LHCN-M2 (cell line): ENCODE results near the gene S1PR2. TPM values are rescaled to one million over a fixed set of nuclear protein-coding genes. Genes with fewer than 3 reads are reported as not detected.
"Not testable (repeated sequence)": the region's sequence is repeated elsewhere in the genome, so short reads cannot be mapped to it uniquely, and the experiment has no call there.

Source experiments
- DNase-seq: peaks from one replicate; pipeline ENCODE4 v3.0.0-alpha.2; 2012; ENCODE audit warnings: low read depth
- total RNA-seq: library from RNA; depleted of rRNA; stranded (reverse); fragments of >200 nt; gene quantifications from 2 replicates; pipeline ENCODE4 v1.2.3, GENCODE V29; 2014

S1PR2 gene
- total RNA-seq, 1 experiment from 2014 or later: 1.8 TPM

DNA sequence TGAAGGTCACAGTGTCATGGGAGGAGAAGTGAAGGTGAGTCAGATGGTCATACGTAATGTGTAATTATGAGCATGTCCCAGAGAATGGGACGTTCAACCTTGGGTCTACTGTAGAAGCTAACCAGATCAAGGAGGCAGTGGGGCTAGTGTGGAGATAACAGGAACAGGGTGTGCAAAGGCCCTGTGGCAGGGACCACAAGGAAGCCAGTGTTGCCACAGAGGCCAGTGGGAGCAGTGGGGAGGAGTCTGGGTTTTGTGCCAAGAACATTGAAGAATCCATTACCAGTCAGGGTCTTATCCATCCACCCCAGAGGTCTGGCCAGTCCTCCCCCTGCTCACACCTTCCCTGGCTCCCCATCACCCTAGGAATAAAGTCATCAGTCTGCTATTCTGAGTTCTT lies 24.2 kb upstream of the S1PR2 start:
- no peak for DNase-seq

DNA sequence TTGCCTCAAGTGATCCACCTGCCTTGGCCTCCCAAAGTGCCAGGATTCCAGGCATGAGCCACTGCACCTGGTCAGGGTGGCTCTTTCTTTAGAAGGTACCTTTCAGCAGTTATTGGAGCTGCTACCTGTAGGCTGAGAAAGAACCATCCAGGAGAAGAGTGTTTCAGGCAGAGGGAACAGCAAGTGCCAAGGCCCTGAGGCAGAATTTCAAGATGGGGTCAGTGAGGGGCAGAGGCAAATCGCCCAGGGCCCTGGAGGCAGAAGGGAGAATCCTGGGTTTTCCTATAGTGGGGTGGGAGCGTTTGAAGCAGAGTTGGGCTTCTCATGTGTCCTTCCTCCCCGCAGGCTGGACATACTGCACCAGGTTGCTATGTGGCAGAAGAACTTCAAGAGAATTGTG lies 23.1 kb upstream of the S1PR2 start:
- no peak for DNase-seq

DNA sequence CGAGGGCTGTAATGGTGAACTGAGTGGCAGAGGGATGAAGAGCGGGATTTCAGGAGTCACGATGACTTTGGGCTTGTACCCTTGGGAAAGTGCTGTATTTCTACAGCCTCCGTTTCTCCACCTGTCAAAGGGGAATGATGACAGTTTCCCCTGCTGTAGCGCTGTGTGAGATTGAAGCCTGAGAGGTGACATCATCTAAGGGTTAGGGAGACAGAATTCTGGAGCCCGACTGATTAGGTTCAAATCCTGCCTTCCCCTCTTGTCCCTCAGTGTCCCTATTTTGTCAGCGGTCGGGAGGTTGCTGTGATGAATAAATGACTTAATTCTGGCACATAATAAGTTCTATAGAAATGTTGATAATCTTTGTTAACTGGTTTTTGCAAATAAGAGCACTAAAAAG lies 21.6 kb upstream of the S1PR2 start:
- DNase-seq: no peak

DNA sequence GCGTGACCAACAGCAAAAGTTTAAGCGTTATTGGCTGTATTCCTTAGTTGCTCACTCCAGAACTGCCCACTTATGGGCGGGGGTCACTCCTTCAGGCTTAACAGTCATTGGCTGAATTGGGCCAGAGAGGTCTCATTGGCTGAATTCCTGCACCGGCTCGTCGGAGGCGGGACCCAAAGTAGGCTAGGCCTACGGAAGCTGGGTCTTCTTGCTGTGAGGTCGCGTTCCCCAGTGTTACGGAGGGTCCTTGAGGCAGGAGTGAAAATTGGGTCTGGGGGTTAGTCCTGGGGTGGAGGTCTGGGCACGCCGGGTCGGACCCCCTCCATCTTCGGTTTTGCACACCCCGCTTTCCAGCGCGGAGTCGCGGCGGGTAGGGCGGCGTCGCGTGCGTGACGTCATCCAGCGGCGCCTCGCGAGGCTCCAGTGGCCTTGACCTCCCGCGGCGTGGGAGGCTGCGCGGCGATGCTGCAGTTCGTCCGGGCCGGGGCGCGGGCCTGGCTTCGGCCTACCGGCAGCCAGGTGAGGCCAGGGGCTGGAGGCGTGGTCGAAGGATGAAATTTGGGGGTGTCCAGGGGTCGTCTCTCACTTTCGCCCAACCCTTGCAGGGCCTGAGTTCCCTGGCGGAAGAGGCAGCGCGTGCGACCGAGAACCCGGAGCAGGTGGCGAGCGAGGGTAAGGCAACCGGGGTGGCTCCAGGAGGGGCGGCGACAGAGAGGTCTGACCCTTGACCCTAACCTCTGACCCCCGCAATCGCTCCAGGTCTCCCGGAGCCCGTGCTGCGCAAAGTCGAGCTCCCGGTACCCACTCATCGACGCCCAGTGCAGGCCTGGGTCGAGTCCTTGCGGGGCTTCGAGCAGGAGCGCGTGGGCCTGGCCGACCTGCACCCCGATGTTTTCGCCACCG lies 20.9 kb upstream of the S1PR2 start, which contains the start of gene MRPL4:
Gene MRPL4, plus strand, starts transcription at position 423 of the 903 bp plus-strand sequence. Its CDS starts 40 bp downstream, at position 463.
- DNase-seq: peak; percentile 99

DNA sequence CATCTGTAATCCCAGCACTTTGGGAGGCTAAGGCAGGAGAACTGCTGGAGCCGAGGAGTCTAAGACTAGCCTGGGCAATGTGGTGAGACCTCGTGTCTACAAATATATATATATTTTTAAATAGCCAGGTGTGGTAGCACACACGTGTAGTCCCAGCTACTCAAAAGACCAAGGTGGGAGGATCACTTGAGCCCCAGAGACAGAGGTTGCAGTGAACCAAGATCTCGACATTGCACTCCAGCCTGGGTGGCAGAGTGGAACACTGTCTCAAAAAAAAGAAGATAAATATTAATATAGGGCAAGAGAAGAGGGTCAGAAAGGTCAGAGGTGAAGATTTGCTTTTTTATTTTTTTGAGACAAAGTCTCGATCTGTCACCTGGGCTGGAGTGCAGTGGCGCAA lies 15.4 kb upstream of the S1PR2 start:
- DNase-seq: no peak

DNA sequence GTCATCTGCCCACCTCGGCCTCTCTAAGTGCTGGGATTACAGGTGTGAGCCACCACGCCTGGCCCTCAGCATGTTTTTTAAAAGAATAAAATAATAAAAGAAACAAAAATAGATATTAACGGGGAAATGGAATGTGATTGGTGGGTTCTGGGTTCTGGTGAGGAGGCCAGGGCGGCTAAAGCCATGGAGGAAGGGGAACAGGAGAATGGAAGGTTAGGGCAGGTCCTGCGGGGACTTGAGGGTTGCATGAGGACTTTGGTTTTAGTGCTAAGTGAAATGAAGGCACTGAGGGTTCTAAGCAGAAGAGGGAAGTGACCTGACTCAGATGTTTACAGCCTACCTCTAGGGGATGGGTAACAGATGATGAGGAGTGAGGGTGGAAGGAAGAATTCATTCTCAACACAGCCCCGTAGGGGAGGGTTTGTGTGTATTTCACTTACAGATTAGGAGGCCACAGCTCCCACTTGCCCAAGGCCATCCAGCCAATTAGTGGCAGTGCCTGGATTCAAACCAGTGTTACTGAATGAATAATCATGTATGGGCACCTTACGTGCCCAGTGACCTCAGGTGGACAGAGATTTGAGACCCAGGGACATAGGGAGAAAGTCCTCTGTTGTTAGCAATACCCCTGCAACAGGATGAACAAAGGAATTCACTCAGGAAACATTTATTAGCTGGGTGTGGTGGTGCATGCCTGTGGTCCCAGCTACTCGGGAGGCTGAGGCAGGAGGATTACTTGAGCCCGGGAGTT lies 14.2 kb upstream of the S1PR2 start:
- no peak for DNase-seq

DNA sequence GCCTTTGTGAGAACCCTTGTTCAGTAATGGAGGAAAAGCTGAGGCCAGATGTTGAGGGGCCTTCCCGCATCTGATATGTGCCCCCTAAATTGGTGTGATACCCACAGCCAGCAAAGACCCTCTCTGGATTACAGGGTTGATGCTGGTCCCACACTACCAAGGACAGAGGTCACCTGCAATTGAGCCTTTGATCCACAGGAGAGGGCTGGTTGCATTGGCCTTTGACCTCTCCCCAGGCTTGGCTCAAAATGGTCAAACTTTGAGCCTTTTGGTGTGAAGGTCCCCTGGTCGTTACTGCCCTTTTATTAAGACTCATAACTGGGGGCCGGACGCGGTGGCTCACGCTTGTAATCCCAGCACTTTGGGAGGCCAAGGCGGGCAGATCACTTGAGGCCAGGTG lies 12.5 kb upstream of the S1PR2 start:
- DNase-seq: no peak

DNA sequence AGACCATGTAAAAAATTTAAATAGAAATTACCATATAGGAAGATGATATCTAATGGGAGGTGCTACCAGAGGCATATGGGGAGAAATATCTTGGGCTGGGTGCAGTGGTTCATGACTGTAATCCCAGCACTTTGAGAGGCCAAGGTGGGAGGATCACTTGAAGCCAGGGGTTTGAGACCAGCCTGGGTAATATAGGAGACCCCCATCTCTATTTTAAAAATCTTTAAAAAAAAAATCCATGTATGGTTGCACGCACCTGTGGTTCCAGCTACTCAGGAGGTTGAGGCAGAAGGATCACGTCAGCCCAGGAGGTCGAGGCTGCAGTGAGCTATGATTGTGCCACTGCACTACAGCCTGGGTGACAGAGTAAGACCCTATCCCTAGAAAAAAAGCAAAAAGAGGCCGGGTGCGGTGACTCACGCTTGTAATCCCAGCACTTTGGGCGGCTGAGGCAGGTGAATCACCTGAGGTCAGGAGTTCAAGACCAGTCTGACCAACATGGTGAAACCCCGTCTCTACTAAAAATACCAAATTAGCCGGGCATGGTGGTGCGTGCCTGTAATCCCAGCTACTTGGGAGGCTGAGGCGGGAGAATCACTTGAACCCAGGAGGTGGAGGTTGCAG lies 10.8 kb upstream of the S1PR2 start:
- not testable (repeated sequence) for DNase-seq

DNA sequence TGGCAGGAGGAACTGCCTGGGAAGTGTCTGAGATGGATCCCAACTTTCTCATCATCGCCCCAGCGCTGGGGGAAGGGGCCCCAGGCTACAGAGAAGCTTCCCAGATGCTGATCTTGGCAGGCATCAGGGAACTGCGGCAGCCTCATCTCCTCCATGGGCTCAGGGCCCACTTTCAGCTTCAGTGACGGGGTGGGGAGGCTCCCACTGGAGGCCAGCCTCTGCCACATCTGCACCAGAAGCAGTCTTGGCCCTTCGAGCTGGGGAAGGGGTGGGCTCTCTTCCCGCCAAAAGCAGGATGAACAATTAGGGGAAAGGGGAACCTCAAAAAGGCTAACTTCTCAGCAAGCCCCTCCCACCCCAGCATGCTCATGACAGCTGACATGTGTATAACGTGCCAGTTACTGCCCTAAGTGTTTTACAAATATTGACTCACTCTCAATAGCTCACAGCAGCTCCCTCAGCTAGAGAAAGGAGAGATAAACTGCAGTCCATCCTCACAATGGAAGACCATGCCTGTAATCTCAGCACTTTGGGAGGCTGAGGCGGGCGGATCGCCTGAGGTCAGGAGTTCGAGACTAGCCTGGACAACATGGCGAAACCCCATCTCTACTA lies 7.1 kb upstream of the S1PR2 start:
- DNase-seq: peak; percentile 31

DNA sequence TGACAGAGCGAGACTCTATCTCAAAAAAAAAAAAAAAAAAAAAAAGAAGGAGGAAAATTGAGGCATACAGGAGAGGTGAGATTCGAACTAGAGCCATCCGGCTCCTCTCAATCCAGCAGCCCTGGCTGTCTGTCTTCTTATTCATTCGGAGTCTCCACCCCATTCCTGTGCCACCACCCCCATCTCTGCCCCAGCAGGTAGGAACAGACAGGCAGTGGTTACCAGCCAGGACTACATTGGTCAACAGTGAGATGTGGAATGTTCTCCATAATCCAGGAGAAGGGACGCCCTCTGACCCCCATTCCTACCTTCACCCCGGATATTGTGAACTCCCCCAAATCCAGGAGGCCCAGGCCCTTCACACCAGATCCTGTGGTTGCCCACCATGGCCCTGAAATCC lies 6.6 kb upstream of the S1PR2 start:
- no peak for DNase-seq

DNA sequence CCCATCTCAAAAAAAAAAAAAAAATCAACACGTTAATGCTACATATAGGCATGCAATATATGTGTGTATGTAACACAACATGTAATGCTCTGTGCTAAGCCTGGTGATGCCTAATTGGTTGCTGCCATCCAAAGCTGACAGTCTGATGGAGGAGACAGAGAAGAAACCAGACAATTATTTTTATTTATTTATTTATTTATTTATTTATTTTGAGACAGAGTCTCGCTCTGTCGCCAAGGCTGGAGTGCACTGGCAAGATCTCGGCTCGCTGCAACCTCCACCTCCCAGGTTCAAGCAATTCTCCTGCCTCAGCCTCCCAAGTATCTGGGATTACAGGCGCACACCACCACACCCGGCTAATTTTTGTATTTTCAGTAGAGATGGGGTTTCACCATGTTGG lies 4.3 kb upstream of the S1PR2 start:
- DNase-seq: not testable (repeated sequence)

DNA sequence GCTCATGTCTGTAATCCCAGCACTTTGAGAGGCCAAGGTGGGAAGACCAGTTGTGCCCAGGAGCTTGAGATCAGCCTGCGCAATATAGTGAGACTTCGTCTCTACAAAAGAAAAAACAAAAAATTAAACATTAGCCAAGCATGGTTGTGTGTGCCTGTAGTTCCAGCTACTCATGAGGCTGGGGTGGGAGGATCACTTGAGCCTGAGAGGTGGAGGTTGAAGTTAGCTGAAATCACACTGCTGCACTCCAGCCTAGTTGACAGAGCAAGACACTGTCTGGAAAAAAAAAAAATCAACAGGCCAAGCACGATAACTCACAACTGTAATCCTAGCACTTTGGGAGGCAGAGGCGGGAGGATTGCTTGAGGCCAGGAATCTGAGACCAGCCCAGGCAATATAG lies 3.9 kb upstream of the S1PR2 start:
- no peak for DNase-seq

DNA sequence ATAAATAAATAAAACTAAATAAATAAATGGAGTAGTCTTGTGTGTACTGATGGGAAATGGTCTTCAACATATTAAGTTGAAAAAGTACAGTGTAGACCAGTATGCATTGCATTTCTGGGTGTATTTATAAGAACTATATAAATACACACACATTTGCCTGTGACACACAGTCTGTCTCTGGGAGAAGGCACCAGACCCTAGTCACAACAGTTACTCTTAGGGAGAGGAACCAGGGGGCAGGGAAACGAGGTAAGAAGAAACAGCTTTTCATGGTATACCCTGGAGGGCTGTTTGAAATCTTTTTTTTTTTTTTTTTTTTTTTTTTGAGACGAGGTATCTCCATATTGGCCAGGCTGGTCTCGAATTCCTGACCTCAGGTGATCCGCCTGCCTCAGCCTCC lies 2.8 kb upstream of the S1PR2 start:
- DNase-seq: no peak

DNA sequence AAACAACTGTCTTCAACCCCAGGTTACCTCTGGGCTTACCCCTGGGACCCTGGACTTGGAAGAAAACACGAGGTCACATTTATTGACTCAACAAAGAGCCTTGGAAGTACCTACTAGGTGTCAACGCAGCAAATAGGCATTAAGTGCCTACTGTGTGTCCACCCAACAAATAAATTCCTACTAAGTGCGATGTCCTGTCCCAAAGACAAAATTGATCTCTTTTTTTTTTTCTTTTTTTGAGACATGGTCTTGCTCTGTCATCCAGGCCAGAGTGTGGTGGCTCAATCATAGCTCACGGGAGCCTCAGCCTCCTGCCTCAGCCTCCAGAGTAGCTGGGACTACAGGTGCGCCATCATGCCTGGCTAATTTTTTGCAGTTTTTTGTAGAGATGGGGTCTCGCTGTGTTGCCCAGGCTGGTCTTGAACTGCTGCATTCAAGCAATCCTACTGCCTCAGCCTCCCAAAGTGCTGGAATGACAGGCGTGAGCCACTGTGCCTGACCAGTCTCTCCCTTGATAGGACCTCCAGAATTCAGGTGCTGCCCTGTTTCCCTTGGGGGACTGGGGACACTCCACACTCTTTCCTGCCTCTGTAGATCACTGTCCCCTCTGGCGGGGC lies 589 bp upstream of the S1PR2 start:
- no peak for DNase-seq

DNA sequence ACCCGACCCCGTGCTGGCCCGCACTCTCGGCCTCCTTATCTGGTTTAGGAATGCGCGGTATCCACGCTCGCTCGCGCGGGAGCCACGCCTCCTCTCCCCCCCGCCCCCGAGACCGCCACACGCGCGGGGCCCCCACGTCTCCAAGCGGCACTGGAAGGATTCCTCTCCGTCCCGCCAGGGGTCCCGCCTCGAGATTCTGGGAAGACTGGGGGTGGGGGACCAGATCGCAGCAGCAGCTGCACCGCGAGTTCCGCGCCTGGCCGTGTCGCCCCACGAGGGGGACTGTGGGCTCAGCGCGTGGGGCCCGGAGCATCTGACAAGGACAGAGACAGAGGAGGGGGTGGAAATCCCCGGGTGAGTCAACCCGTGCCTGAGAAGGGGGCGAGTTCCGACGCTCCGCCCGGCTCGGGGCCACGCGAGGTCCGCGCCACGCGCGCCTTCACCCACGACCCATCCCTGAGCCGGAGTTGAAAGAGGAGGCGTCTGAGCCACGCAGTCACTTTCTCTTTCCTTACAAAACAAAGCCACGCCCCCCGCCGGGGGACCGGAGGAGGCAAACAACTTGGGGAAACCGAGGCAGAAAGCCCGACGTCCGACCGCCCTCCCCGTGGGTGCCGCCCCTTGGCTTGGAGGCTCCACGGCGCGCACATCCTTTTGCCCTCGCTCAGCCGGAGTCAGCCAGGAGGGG lies 814 bp downstream of the S1PR2 start:
- DNase-seq: no peak

DNA sequence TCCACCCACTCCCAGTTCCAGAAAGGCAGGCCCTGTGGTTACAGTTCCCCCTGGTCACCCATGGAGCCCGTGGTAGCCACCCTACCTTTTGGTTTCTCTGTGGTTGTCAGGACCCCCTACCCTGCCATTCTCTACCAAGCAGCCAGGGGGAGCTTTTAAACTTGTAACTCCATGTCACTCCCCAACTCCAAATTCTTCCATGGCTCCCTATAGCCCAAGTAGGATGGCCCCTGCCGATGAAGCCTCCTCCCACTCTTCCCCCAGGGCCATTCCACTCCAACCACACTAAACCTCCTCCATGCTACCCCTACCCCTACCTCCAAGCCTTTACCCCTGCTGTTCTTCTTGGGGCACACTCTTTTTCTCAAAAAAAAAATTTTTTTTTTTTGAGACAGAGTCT lies 2.2 kb downstream of the S1PR2 start:
- DNase-seq: no peak

DNA sequence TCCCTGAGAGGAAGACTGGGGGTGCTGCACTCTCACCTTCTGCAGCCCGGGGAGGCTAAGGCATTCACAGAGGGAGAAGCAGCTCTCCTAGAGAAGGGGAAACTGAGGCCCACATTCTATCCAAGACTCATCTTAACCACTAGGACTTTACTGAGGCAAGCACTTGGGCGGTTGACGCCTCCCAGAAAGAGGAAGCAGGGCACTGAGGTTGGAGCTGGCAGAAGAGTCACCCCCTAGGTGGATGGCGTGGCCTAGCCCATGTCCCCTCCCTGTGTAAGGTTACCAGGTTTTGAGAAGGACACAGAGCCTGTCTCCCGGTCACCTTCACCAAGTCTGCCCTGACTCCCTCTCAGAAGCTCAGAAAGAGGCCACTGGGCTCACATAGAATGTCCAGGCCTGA lies 2.7 kb downstream of the S1PR2 start:
- no peak for DNase-seq

DNA sequence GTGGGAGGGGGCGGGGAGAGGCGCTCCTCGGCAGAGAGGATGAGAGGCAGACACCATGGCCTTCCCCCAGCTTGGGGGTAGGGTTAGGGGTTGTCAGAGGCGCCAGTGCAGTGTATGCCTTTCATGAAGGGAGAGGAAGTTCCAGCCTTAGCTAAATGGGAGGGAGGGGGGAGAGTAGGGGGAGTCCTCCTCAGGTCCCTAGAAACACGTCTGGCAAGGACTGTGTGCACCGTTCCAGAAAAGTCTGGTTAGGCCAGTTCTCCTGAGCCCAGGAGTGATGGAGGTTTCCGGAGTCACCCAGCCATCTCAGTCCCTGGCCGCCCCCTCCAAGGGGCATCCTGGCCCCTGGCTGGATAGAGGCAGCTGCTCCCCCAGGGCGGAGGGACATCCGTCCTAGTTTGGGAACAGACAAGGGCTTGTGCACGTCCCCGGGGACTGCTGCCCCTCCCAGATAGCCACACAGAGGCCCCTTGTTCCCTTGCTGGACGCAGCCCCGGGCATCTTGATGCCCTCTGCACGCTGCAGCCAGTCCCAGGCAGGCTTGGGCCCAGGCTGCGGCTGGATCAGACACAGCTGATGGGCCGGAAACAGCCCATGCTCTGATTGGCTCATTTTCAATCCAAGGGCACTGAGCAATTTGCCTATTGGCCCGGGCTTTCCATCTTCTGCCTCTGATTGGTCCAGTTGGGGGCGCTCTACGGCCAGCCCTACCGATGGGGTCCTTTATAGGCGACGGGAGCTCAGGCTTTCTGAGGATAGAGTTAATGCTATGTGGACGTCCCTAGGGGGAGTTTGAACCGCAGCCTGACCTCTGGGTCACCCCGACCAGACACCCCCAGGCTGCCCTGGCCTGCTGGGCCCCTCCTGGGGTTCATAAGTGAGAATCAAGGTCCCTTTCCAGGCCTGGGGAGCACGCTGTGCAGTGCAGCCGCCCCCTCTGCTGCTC lies 3.8 kb downstream of the S1PR2 start:
- no peak for DNase-seq

DNA sequence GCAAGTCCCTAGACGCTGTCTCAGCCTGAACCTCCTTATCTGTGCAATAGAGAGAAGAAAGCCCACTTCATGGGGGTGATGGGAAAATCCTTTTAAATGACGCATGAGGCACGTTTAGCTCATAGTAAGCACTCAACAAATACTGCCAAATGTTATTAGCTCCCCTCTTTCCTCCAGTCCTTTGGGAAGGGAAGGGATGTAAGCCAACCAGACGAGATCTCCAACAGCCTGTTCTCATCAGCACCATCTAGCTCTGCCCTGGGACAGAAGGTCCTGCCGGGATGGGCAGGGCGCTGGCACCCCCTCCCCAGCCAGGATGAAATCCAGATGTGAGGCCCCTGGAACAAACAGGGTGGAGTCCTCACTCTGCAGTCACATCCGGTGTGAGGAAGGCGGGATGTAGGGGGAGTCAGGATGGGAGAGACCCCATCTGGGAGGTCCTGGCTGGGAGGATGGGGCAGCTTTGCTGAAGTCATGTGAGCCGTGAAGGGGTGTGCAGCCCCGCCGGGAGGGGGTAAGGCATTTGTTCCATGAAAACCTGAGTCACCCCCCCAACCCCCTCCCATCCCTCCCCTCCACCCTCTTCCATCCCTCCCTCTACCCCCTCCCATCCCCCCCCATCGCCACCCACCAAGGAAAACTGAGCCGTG lies 4.6 kb downstream of the S1PR2 start:
- no peak for DNase-seq
